GM10248 (cell line): ENCODE results near the gene CCDC154.

Experiments used
- CTCF ChIA-PET: fragments of 300-600 bp; sonication (Branson Sonifier 250); formaldehyde crosslinking; extraction: SDS; loops from one replicate; lab custom pipeline; 2021; ENCODE audit warnings: antibody characterized with exemption; lab: Yijun Ruan, JAX
- POLR2A ChIA-PET: fragments of 350-650 bp; sonication (Branson Sonifier 250); formaldehyde crosslinking; extraction: SDS; loops from one replicate; lab custom pipeline; 2020; ENCODE audit warnings: antibody characterized with exemption; lab: Yijun Ruan, JAX
- DNase-seq: peaks from one replicate; pipeline ENCODE4 v3.0.0; 2012; ENCODE audit errors: extremely low spot score
- CTCF ChIP-seq: IDR thresholded peaks from 2 replicates; pipeline ENCODE4 v1.5.1; 2012; ENCODE audit warnings: mild to moderate bottlenecking, low read depth; ENCODE audit errors: extremely low read depth, missing control alignments, control extremely low read depth

CCDC154 gene

GRCh38 chr16:1427473-1428461, 16.6 kb downstream of the CCDC154 start:
- no peak for TF ChIP-seq CTCF
- DNase-seq = no peak
- ChIA-PET CTCF (interaction anchor here (0.7 to 1.7 kb wide), 6 partner anchors 10 to 136 kb away, joined by 3 to 4 read pairs (median 3); no protein-coding TSS in a partner anchor), POLR2A (no interaction called here)

- DNase-seq = no peak
- CTCF ChIA-PET = interaction anchor here (0.7 to 1.1 kb wide), 3 partner anchors 24 to 63 kb away, joined by 3 to 4 read pairs (median 3); no protein-coding TSS in a partner anchor
- POLR2A ChIA-PET = no interaction called here
Observed at GRCh38 chr16:1426734-1427471, 17.5 kb downstream of the CCDC154 start.

GRCh38 chr16:1425616-1426370, 18.6 kb downstream of the CCDC154 start:
- no peak for TF ChIP-seq CTCF
- no peak for DNase-seq
- ChIA-PET CTCF (no interaction called here), POLR2A (no interaction called here)

More at GRCh38 chr16:1426734-1427471, 17.5 kb downstream of the CCDC154 start:
- TF ChIP-seq CTCF = no peak

- CTCF ChIA-PET = no interaction called here
- DNase-seq = no peak
- no peak for TF ChIP-seq CTCF
- POLR2A ChIA-PET = no interaction called here
Observed at GRCh38 chr16:1424028-1424427, 20.3 kb downstream of the CCDC154 start.

GRCh38 chr16:1422076-1422475, 22.3 kb downstream of the CCDC154 start:
- ChIA-PET CTCF (no interaction called here), POLR2A (no interaction called here)
- no peak for TF ChIP-seq CTCF
- DNase-seq = no peak
